Uterus (tissue), 4 donors: ENCODE data around the gene C15orf39. TPM values are rescaled to one million over a fixed set of nuclear protein-coding genes. Genes with fewer than 3 reads are reported as not detected.

Source experiments
- DNase-seq, 2 donors: peaks; one replicate each; pipeline ENCODE4 v3.0.0-alpha.2; 2019 to 2020
- H3K27ac ChIP-seq, 2 donors: fragments of 200-600 bp; sonication (generic); 1 replicate in 1 of 2; 2 replicates in 1 of 2; pipeline ENCODE4 v1.5.1; 2016 to 2018
- H3K27me3 ChIP-seq, 2 donors: fragments of 200-600 bp; sonication (generic); one replicate each; pipeline ENCODE4 v1.5.1; 2018 to 2019; ENCODE audit warnings: control low read depth in 1 of 2
- H3K36me3 ChIP-seq, 2 donors: fragments of 200-600 bp; sonication (generic); one replicate each; pipeline ENCODE4 v1.5.1; 2019; ENCODE audit warnings: control low read depth in 1 of 2
- H3K4me1 ChIP-seq, 2 donors: fragments of 200-600 bp; sonication (generic); one replicate each; pipeline ENCODE4 v1.5.1; 2018 to 2019; ENCODE audit warnings: control low read depth in 1 of 2
- H3K4me3 ChIP-seq, 2 donors: fragments of 200-600 bp; sonication (generic); 1 replicate in 1 of 2; 2 replicates in 1 of 2; pipeline ENCODE4 v1.5.1; 2018 to 2019; ENCODE audit warnings: mild to moderate bottlenecking in 1 of 2
- H3K9me3 ChIP-seq, 2 donors: fragments of 200-600 bp; sonication (generic); one replicate each; pipeline ENCODE4 v1.5.1; 2019; ENCODE audit warnings: control low read depth in 1 of 2
- POLR2A ChIP-seq, 2 donors: fragments of 450-650 bp; IDR thresholded peaks; one replicate each; pipeline ENCODE4 v1.6.1; 2016; ENCODE audit warnings: antibody characterized with exemption in 2 of 2, mild to moderate bottlenecking in 1 of 2, moderate library complexity in 1 of 2
- intact Hi-C: fragments of 100-400 bp; cut with DNase I; formaldehyde crosslinking; loops from one replicate; pipeline ENCODE4 v1.15.1; 2023; ENCODE audit warnings: low total_unique reads
- total RNA-seq, 4 donors: library from RNA; depleted of rRNA in 3 of 4; stranded (reverse); fragments of >200 nt in 3 of 4; gene quantifications; one replicate each; pipeline versions ENCODE4 v1.1.0 to v1.2.4, GENCODE V29; 2014 to 2023
- TF ChIP-seq, protein P1 (sequence below), 4 experiments: fragments of 200-600 bp in 2 of 4; fragments of 450-650 bp in 2 of 4; sonication (generic) in 2 of 4; IDR thresholded peaks; one replicate each; pipeline ENCODE4 v1.5.1; 2016 to 2019; ENCODE audit warnings: antibody characterized with exemption in 4 of 4, mild to moderate bottlenecking in 2 of 4, moderate library complexity in 1 of 4
- donor health status: DM: yes; HTN: yes; CAD: no.

The C15orf39 gene
- total RNA-seq, 4 donors from 2014 or later: 4.6 to 43.9 (median 14.1) TPM

DNA sequence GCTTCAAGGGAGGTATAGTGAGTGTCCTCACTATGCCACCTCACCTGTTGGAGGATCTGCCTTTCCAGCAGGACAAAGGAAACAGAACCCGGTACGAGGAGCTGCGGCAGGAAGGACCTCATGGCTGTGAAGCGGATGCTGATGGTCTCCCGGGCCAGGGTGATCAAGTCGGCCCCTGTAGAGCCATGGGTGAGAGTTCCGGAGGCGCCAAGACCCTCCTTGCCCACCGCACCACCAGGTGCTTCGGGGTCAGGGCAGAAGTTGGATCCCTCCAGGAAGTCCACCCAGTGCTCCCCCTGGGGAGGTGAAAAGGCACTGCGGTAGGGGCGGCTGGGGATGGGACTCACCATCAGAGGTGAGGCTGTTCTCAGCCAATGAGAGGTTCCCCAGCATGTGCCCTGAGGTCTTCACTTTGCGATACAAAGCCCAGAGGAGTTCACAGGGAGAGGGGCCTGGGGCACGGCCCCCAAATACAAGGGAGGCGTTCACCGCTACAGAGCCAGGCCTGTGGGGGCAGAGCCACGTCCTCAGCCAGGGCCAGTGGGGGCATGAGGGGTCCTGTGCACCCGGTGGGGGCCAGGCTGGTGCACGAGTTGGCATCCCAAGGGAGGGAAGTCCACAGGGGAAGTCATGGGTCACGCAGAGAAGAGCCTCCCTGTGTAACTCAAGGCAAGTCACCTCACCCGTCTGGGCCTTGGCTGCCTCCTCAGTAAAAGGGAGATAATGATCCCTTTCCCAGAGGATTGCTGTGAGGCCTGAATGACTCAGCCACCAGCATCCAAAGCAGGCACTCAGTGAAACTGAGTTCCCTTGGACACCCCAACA is 27.7 kb downstream of the C15orf39 start:
- Histone ChIP-seq H3K27ac (no peak overlapping the region), H3K27me3 (no peaks in the 10 kb centered on the region), H3K9me3 (no peaks in the 10 kb centered on the region), H3K36me3 (no peaks in the 10 kb centered on the region), H3K4me3 (no peak overlapping the region), H3K4me1 (no peaks in the 10 kb centered on the region)
- TF ChIP-seq POLR2A (IDR thresholded peaks at IDR 0.05): no peak
- TF ChIP-seq, protein P1, sequence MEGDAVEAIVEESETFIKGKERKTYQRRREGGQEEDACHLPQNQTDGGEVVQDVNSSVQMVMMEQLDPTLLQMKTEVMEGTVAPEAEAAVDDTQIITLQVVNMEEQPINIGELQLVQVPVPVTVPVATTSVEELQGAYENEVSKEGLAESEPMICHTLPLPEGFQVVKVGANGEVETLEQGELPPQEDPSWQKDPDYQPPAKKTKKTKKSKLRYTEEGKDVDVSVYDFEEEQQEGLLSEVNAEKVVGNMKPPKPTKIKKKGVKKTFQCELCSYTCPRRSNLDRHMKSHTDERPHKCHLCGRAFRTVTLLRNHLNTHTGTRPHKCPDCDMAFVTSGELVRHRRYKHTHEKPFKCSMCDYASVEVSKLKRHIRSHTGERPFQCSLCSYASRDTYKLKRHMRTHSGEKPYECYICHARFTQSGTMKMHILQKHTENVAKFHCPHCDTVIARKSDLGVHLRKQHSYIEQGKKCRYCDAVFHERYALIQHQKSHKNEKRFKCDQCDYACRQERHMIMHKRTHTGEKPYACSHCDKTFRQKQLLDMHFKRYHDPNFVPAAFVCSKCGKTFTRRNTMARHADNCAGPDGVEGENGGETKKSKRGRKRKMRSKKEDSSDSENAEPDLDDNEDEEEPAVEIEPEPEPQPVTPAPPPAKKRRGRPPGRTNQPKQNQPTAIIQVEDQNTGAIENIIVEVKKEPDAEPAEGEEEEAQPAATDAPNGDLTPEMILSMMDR (IDR thresholded peaks at IDR 0.05): no peak
- intact Hi-C loops: no loop called here
- DNase-seq: no peak

GRCh38 chr15:75230016-75230343 is 28.3 kb downstream of the C15orf39 start:
- no peaks in the 10 kb centered on the region for H3K27me3 ChIP-seq
- no peak overlapping the region for H3K27ac ChIP-seq
- TF ChIP-seq, protein P1 (IDR thresholded peaks at IDR 0.05): no peak
- no peak for TF ChIP-seq POLR2A (IDR thresholded peaks at IDR 0.05)
- intact Hi-C loops: no loop called here
- no peak overlapping the region for H3K4me3 ChIP-seq
- H3K36me3 ChIP-seq: no peaks in the 10 kb centered on the region
- H3K4me1 ChIP-seq: no peaks in the 10 kb centered on the region
- DNase-seq: no peak
- no peaks in the 10 kb centered on the region for H3K9me3 ChIP-seq

- H3K9me3 ChIP-seq: no peaks in the 10 kb centered on the region
- no peaks in the 10 kb centered on the region for H3K36me3 ChIP-seq
- no peaks in the 10 kb centered on the region for H3K27me3 ChIP-seq
- DNase-seq: no peak
- H3K27ac ChIP-seq: no peak overlapping the region
- H3K4me1 ChIP-seq: no peaks in the 10 kb centered on the region
- no peak for TF ChIP-seq POLR2A (IDR thresholded peaks at IDR 0.05)
- TF ChIP-seq, protein P1 (IDR thresholded peaks at IDR 0.05): no peak
- H3K4me3 ChIP-seq: no peak overlapping the region
- intact Hi-C loops: no loop called here
These were observed 29.1 kb downstream of the C15orf39 start for GRCh38 chr15:75230551-75231371.

- no peak for DNase-seq
- Histone ChIP-seq H3K27ac (no peak overlapping the region), H3K27me3 (no peaks in the 10 kb centered on the region), H3K36me3 (no peaks in the 10 kb centered on the region), H3K4me1 (no peaks in the 10 kb centered on the region), H3K4me3 (no peak overlapping the region), H3K9me3 (no peaks in the 10 kb centered on the region)
- TF ChIP-seq, protein P1 (IDR thresholded peaks at IDR 0.05): no peak
- no peak for TF ChIP-seq POLR2A (IDR thresholded peaks at IDR 0.05)
- intact Hi-C loops: no loop called here
These were observed 30.2 kb downstream of the C15orf39 start for GRCh38 chr15:75231836-75232235.

DNA sequence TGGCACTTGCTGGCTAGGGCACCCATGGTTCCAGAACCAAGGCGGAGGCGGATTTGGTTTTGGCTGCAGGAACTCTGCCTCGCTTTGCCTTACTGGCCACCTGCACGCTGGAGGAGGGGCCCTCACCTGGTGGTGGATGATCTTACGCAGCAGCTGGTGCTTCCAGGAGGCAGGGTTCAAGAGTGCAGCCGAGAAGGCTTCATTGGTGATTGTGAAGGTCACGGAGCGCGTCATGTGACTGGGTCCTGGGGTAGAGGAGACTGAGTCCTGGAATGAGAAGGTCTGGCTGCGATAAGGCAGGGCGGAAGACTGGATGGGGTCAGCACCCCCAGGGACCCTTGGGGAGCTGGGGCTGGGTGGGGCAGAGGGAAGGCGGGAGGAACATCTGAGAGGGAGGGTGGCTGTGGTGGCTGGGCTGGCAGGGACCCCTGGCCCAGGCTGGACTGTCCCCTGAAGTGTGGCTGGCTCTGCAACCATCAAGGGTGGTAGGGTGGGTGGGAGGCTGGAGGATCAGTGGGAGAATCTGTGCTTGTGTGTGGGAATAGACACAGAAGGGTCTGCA is 30.7 kb downstream of the C15orf39 start:
- no peaks in the 10 kb centered on the region for H3K9me3 ChIP-seq
- no peaks in the 10 kb centered on the region for H3K4me1 ChIP-seq
- H3K27me3 ChIP-seq: no peaks in the 10 kb centered on the region
- no peak overlapping the region for H3K27ac ChIP-seq
- H3K4me3 ChIP-seq: no peak overlapping the region
- intact Hi-C loops: no loop called here
- no peak for DNase-seq
- H3K36me3 ChIP-seq: no peaks in the 10 kb centered on the region
- TF ChIP-seq, protein P1 (IDR thresholded peaks at IDR 0.05): no peak
- no peak for TF ChIP-seq POLR2A (IDR thresholded peaks at IDR 0.05)
